HK-2 (cell line): ENCODE data around the gene MPHOSPH6.
"Not testable (repeated sequence)": the region's sequence is repeated elsewhere in the genome, so short reads cannot be mapped to it uniquely, and the experiment has no call there.

ENCODE experiments used
- DNase-seq: peaks from one replicate; pipeline ENCODE4 v3.0.0-alpha.2; 2018; ENCODE audit not compliant: unreplicated experiment

Gene MPHOSPH6

DNA sequence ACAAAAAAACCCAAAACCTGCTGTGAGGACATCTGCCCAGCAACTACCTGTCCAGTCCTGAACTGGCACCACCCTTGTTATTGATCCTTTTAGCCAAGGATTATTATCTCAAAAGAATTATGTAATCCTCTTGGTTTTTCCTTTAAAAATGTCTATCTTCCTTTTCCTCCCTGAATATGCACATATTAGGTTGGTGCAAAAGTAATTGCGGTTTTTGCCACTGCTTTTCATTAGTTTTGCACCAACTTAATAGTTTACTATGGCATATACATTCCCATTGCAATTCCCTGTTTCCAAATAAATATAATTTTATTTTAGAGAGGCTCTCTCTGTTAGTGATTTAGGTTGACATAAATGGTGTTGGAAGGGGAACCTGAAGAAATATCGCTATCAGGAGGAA lies 51.3 kb downstream of the MPHOSPH6 start:
- no peak for DNase-seq

DNA sequence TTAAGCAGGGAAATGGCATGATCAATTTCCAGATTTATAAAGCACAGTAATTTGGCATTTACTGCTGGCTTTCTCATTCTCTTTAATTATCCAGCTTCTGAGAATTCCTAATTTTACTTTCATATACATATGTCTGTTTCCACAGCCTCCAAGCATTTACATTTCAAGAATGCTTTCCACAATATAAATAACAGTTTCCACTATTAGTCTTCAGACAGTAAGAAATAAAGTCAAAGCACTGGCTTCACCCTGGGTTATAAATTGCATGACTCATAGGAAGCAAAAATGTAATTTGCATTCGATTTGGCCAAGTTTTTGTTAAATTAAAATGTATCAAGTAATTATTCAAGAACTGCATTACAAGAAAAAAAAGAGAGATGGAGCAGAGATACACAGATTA lies 53.5 kb downstream of the MPHOSPH6 start:
- DNase-seq, result no peak

DNA sequence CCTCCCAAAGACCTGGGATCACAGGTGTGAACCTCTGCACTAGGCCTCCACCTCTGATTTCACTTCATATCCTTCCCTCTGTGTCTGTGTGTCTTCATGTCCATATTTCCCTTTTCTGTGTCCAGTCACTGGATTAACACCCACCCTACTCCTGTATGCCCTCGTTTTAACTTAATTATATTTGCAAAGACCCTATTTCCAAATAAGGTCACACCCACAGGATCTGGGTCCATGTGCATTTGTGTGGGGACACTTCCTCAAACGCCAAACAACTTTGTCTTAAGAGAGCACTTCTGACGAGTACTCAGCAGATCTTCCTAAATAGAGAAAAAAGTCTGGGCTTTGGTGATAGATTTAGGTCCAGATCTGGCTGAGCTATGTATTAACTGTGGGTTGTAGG lies 56.3 kb downstream of the MPHOSPH6 start:
- no peak for DNase-seq

DNA sequence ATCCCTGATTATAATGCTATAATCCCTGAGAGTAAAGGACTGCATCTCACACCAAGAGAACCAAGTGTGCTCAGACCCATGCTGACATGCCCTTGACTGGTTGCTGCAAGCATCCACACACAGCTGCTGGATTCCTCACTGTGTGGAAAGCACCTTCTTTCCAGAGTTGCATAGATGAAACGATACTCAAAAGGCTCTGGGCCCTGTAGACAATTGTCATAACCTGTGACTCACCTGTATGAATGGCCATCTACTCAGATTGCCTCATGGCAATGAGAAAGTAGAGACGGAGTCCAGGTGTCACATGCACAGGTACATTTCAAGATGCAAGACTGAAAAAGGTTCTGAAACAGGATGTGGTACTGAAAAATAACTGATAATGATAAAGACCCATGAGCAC lies 58.1 kb downstream of the MPHOSPH6 start:
- DNase-seq, result no peak

DNA sequence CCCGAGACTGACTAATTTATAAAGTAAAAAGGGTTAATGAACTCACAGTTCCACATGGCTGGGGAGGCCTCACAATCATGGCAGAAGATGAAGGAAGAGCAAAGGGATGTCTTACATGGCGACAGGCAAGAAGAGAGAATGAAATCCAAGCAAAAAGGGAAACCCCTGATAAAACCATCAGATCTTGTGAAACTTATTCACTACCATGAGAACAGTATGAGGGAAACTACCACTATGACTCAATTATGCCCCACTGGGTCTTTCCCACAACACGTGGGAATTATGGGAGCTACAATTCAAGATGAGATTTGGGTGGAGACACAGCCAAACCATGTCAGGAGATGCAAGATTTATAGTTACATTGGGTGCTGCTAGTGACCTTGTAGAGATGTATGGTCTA lies 60.8 kb downstream of the MPHOSPH6 start:
- not testable (repeated sequence) for DNase-seq

DNA sequence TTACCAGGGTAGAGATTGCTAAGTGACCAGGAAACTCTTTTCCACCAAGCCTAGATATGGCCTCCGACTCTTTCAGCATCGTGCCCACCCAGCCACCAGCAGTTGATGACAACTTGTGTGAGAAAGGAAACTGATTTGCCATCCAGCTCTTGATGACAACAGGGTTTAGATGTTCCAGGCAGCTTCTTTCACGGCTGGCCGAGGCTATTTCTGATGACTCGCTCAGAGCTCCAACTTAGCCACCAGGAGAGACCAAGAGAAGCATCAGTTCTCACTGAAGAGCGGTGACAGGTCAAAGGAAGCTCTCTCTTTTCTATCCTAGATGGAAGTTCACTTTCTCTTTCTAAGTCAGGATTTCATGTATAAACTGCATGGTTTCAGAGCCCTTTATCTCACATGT lies 61.2 kb downstream of the MPHOSPH6 start:
- peak; percentile 5 for DNase-seq

DNA sequence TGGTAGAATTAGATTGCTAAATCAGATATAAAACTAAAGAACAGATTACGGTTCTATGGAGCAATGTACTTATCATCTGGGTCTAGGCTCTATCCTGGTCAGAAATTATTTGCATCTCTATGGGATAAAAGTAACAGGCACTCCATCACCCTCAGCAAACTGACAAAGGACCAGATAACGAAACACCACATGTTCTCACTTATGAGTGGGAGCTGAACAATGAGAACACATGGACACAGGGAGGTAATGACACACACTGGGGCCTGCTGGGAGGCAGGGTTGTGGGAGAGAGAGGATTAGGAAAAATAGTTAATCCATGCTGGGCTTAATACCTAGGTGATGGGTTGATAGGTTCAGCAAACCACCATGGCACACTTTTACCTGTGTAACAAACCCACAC lies 61.9 kb downstream of the MPHOSPH6 start:
- no peak for DNase-seq

DNA sequence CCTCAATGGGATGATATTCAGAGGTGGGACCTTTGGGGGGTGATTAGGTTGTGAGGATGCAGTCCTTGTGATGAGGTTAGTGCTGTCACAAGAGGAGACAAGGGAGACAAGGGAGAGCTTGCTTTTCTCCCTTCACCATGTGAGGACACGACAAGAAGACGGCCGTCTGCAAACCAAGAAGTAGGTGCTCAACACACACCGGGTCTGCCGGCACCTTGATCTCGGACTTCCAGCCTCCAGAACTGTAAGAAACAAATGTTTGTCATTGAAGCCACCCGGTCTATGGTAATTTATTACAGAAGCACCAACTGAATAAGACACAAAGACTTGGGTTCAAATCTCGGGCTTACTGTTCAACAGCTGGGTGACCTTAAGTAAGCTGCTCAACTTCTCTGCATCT lies 64.9 kb downstream of the MPHOSPH6 start:
- no peak for DNase-seq
